ENCODE results near the gene SPO11. TPM values are rescaled to one million over a fixed set of nuclear protein-coding genes. Genes with fewer than 3 reads are reported as not detected.
A peak's percentile ranks its signal among the peaks of the same experiment; 100 is the strongest.

SPO11 gene
- total RNA-seq, 2 experiments from 2014 or later, result not detected

DNA sequence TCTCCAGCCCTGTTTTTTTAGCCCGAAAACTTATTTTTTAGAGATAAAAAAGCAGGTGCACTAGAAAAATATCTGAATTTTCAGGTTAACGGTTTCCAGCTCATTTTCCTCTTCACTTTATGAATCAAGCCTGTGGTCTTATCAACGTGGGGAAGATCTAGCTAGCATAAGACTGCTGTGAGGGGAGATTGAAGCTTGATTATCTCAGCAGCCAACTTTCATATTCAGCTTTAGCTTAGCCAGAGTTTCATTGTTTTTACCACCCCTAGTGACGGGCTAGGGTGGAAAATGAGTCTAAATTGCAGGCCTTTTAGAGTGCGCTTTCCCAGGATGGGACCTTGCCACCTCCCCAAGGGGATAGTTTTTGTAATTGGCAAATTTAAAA, 49.7 kb downstream of the SPO11 start:
- Mint-ChIP-seq H3K4me3 (no peak overlapping the region), H3K27me3 (no peaks in the 10 kb centered on the region), H3K9me3 (no peaks in the 10 kb centered on the region), H3K36me3 (ENCODE audit: low read depth) (peaks cover 76% of the 10 kb centered on the region), H3K27ac (no peak overlapping the region), H3K4me1 (ENCODE audit: low read depth) (peaks cover 38% of the 10 kb centered on the region)
- CTCF ChIA-PET, result interaction anchor here (0.9 to 1.1 kb wide), 2 partner anchors 116 to 215 kb away, joined by 3 read pairs; no protein-coding TSS in a partner anchor
- TF ChIP-seq, protein P1, sequence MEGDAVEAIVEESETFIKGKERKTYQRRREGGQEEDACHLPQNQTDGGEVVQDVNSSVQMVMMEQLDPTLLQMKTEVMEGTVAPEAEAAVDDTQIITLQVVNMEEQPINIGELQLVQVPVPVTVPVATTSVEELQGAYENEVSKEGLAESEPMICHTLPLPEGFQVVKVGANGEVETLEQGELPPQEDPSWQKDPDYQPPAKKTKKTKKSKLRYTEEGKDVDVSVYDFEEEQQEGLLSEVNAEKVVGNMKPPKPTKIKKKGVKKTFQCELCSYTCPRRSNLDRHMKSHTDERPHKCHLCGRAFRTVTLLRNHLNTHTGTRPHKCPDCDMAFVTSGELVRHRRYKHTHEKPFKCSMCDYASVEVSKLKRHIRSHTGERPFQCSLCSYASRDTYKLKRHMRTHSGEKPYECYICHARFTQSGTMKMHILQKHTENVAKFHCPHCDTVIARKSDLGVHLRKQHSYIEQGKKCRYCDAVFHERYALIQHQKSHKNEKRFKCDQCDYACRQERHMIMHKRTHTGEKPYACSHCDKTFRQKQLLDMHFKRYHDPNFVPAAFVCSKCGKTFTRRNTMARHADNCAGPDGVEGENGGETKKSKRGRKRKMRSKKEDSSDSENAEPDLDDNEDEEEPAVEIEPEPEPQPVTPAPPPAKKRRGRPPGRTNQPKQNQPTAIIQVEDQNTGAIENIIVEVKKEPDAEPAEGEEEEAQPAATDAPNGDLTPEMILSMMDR (IDR thresholded peaks at IDR 0.05), result no peak
- ATAC-seq (ENCODE audit: poor library complexity) (no peak), DNase-seq (no peak)
- H3K27ac ChIP-seq (ENCODE audit: low read depth in 1 of 2, low read length in 2 of 2), result no peak overlapping the region
- H3K4me3 ChIP-seq (ENCODE audit: low read length), result no peak overlapping the region
- intact Hi-C loops (cut with DNase I, micrococcal nuclease), result no loop called here
- peaks cover 65% of the 10 kb centered on the region for H3K36me3 ChIP-seq (ENCODE audit: insufficient read depth, low read length)
- H3K9me3 ChIP-seq (ENCODE audit: control insufficient read depth in 1 of 2, insufficient read depth in 1 of 2, low read length in 2 of 2), result no peaks in the 10 kb centered on the region
- POLR2A ChIA-PET, result interaction anchor here (0.7 kb wide), 1 partner anchor 29 kb away, joined by 3 read pairs; no protein-coding TSS in a partner anchor
- H3K27me3 ChIP-seq (ENCODE audit: control insufficient read depth in 1 of 2, insufficient read depth in 2 of 2, low read length in 2 of 2), result no peaks in the 10 kb centered on the region
- H3K4me1 ChIP-seq (ENCODE audit: insufficient read depth, low read length), result peaks cover 24% of the 10 kb centered on the region

DNA sequence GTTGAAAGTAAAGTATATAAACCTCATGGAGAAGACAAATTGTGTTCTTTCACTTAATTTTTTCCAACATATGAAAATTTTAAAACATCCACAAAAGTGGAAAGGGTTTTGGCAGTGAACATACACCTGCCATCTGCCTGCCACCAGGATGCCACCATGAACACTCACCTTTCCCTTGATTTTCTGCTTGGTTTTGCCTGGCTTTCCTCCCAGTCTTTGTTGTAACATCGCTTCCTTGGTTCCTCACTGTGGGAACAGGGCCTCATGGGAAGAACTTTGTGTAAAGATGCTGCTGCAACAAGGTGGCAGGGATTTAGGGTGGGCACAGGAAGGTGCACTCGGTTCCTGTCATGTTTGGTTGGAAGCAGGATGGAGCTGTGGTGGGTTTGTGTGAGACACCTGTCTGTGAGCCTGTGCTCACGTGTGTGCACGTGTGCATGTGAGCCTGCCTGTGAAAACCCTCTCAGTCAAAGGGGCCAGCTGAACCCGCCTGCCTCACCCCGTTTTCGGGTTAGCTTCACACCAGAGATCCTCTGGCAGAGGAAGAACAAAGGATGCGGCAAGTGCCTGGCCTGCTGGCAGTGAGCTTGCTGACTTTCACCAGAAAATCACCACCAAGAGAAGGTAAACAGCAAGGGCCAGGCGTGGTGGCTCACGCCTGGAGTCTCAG, 50.6 kb downstream of the SPO11 start:
- CTCF ChIA-PET, result interaction anchor here (0.9 to 3.2 kb wide), 3 partner anchors 10 to 214 kb away, joined by 3 to 14 read pairs (median 9); no protein-coding TSS in a partner anchor
- H3K4me1 ChIP-seq (ENCODE audit: insufficient read depth, low read length), result peaks cover 16% of the 10 kb centered on the region
- Mint-ChIP-seq H3K27ac (peak overlapping the region; percentile 65), H3K9me3 (no peaks in the 10 kb centered on the region), H3K27me3 (no peaks in the 10 kb centered on the region), H3K4me1 (ENCODE audit: low read depth) (peaks cover 31% of the 10 kb centered on the region), H3K36me3 (ENCODE audit: low read depth) (peaks cover 74% of the 10 kb centered on the region), H3K4me3 (no peak overlapping the region)
- H3K4me3 ChIP-seq (ENCODE audit: low read length), result no peak overlapping the region
- intact Hi-C loops (cut with DNase I, micrococcal nuclease), result loop anchor here (2.0 to 10.0 kb wide), 3 partner anchors 212 to 825 kb away; no protein-coding TSS in a partner anchor
- ATAC-seq (ENCODE audit: poor library complexity) (no peak), DNase-seq (no peak)
- POLR2A ChIA-PET, result interaction anchor here (1.2 kb wide), 1 partner anchor 13 kb away, joined by 3 read pairs; no protein-coding TSS in a partner anchor
- no peaks in the 10 kb centered on the region for H3K9me3 ChIP-seq (ENCODE audit: control insufficient read depth in 1 of 2, insufficient read depth in 1 of 2, low read length in 2 of 2)
- TF ChIP-seq, protein P1 (IDR thresholded peaks at IDR 0.05), result no peak
- peaks cover 60% of the 10 kb centered on the region for H3K36me3 ChIP-seq (ENCODE audit: insufficient read depth, low read length)
- no peak overlapping the region for H3K27ac ChIP-seq (ENCODE audit: low read depth in 1 of 2, low read length in 2 of 2)
- no peaks in the 10 kb centered on the region for H3K27me3 ChIP-seq (ENCODE audit: control insufficient read depth in 1 of 2, insufficient read depth in 2 of 2, low read length in 2 of 2)

DNA sequence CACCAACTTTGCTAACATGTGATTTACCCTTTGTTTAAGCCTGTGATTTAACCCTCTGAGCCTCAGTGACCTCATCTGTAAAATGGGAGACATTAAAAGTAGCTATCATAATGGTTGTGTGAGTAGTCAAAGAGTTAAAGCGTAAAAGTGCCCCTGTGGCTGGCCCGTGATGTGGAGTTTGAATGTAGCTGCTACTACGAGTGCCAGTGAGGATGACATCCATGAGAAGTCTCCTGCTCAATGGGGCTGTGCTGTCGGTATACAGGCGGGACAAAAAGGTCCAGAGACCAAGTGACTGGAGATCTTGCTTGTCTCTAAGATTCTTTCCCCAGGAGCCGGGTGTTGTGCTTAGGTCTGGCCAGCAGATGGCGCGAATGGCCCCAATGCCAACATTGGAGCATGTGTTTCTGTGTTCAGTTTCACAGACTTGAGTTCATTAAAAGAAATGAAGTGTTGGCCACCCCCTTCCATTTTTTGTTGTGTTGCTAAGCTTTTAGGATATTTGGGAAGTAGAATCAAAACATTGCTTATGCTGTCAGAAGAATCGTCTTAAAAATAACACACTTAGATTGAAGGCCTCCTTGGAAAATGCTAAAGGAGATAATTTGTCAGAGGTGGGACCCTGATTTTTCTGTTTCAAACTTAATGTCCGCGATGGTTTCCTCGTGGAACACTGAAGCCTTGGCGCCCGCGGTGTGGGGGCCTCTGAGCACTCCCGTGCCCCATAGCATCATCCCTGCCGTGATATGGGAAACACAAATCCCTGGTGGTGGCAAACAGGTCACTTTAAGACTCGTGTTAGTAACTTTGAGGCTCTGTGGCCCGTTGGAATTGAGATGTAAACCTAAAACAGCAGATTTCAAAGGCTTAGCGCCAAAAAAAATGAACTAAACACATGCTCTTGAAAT, 52.2 kb downstream of the SPO11 start:
- Histone ChIP-seq H3K4me1 (ENCODE audit: insufficient read depth, low read length) (peaks cover 16% of the 10 kb centered on the region), H3K4me3 (ENCODE audit: low read length) (no peak overlapping the region), H3K9me3 (ENCODE audit: control insufficient read depth in 1 of 2, insufficient read depth in 1 of 2, low read length in 2 of 2) (no peaks in the 10 kb centered on the region), H3K27me3 (ENCODE audit: control insufficient read depth in 1 of 2, insufficient read depth in 2 of 2, low read length in 2 of 2) (no peaks in the 10 kb centered on the region), H3K27ac (ENCODE audit: low read depth in 1 of 2, low read length in 2 of 2) (no peak overlapping the region), H3K36me3 (ENCODE audit: insufficient read depth, low read length) (peaks cover 44% of the 10 kb centered on the region)
- intact Hi-C loops (cut with DNase I, micrococcal nuclease), result loop anchor here (1.0 to 10.0 kb wide), 5 partner anchors 53 to 823 kb away; no protein-coding TSS in a partner anchor
- H3K9me3 Mint-ChIP-seq, result no peaks in the 10 kb centered on the region
- POLR2A ChIA-PET, result interaction anchor here (1.4 to 3.9 kb wide), 4 partner anchors 9 to 51 kb away, joined by 4 to 25 read pairs (median 4); partner anchors contain the start of gene RBM38
- no peaks in the 10 kb centered on the region for H3K27me3 Mint-ChIP-seq
- peak overlapping the region; percentile 73 for H3K27ac Mint-ChIP-seq
- TF ChIP-seq, protein P1 (IDR thresholded peaks at IDR 0.05), result peak; percentile 80
- peak; percentile 75 to 92 (median 86) for DNase-seq
- peak overlapping the region; percentile 52 for H3K4me3 Mint-ChIP-seq
- CTCF ChIA-PET, result interaction anchor here (0.9 to 3.2 kb wide), 9 partner anchors 8 to 116 kb away, joined by 3 to 14 read pairs (median 5); no protein-coding TSS in a partner anchor
- peak; percentile 86 for ATAC-seq (ENCODE audit: poor library complexity)
- H3K4me1 Mint-ChIP-seq (ENCODE audit: low read depth), result peaks cover 20% of the 10 kb centered on the region
- H3K36me3 Mint-ChIP-seq (ENCODE audit: low read depth), result peaks cover 68% of the 10 kb centered on the region

Data from CD4-positive, alpha-beta T cell (primary cell).